Thymus (tissue), 11 donors: ENCODE data around the gene PRKN. TPM values are rescaled to one million over a fixed set of nuclear protein-coding genes. Genes with fewer than 3 reads are reported as not detected.

Experiments
- DNase-seq, 9 donors: peaks; one replicate each; pipeline ENCODE4 v3.0.0-alpha.2; 2013; ENCODE audit warnings: low spot score in 9 of 9, low read depth in 6 of 9, missing footprints in 1 of 9
- H3K27ac ChIP-seq, 2 donors: one replicate each; pipeline ENCODE4 v1.5.1; 2013; ENCODE audit warnings: control low read depth in 1 of 2, low read depth in 1 of 2, low read length in 1 of 2, mild to moderate bottlenecking in 1 of 2, moderate library complexity in 1 of 2
- H3K27me3 ChIP-seq, 2 donors: one replicate each; pipeline ENCODE4 v1.5.1; 2013; ENCODE audit warnings: low read length in 1 of 2; ENCODE audit not compliant: control insufficient read depth in 2 of 2, insufficient read depth in 1 of 2
- H3K36me3 ChIP-seq, 2 donors: one replicate each; pipeline ENCODE4 v1.5.1; 2013; ENCODE audit warnings: low read length in 1 of 2, mild to moderate bottlenecking in 1 of 2, moderate library complexity in 1 of 2; ENCODE audit not compliant: control insufficient read depth in 2 of 2, insufficient read depth in 2 of 2
- H3K4me1 ChIP-seq, 2 donors: one replicate each; pipeline ENCODE4 v1.5.1; 2013; ENCODE audit warnings: low read length in 2 of 2; ENCODE audit not compliant: control insufficient read depth in 2 of 2, insufficient read depth in 2 of 2
- H3K4me3 ChIP-seq, 2 donors: one replicate each; pipeline ENCODE4 v1.5.1; 2013; ENCODE audit warnings: low read length in 2 of 2, control low read depth in 1 of 2, mild to moderate bottlenecking in 1 of 2
- H3K9me3 ChIP-seq, 2 donors: one replicate each; pipeline ENCODE4 v1.5.1; 2013; ENCODE audit warnings: low read length in 1 of 2, mild to moderate bottlenecking in 1 of 2; ENCODE audit not compliant: control insufficient read depth in 2 of 2, insufficient read depth in 1 of 2
- WGBS: extraction: QIAGEN DNeasy Blood & Tissue Kit; methylation state at CpG from one replicate; pipeline ENCODE4 v1.1.7; 2013; 5-methylcytosine and 5-hydroxymethylcytosine counted together
- polyA plus RNA-seq: library from polyadenylated mRNA; stranded (reverse); fragments of 200-250 nt; gene quantifications from one replicate; pipeline ENCODE4 v1.2.3, GENCODE V29; 2013
- total RNA-seq: library from RNA; stranded (reverse); fragments of 120-200 nt; gene quantifications from one replicate; pipeline ENCODE4 v1.2.4, GENCODE V29; 2013
- donor health status: healthy.

The PRKN gene
- total and polyA plus RNA-seq, 2 donors, result 0.48 to 0.71 TPM

- no peaks in the 10 kb centered on the region for H3K4me1 ChIP-seq
These were observed 803.0 kb downstream of the PRKN start for GRCh38 chr6:161924516-161925116.

GRCh38 chr6:161922631-161923119 lies 804.9 kb downstream of the PRKN start:
- no peaks in the 10 kb centered on the region for H3K27me3 ChIP-seq
- no peak overlapping the region for H3K27ac ChIP-seq
- H3K4me3 ChIP-seq, result no peak overlapping the region
- no peaks in the 10 kb centered on the region for H3K9me3 ChIP-seq
- H3K36me3 ChIP-seq, result no peaks in the 10 kb centered on the region
- DNase-seq, result peak in 3 of 9 donors; percentile 2 to 38 (median 10)
- no peaks in the 10 kb centered on the region for H3K4me1 ChIP-seq
- WGBS, result 5% methylated on average over 1 of the region's 1 CpG

More at GRCh38 chr6:161924516-161925116, 803.0 kb downstream of the PRKN start:
- Histone ChIP-seq H3K36me3 (no peaks in the 10 kb centered on the region), H3K4me3 (no peak overlapping the region), H3K27ac (no peak overlapping the region), H3K9me3 (no peaks in the 10 kb centered on the region), H3K27me3 (no peaks in the 10 kb centered on the region)
- 89% methylated on average over 5 of the region's 5 CpGs for WGBS
- DNase-seq, result no peak

- DNase-seq, result no peak
- Histone ChIP-seq H3K4me1 (no peaks in the 10 kb centered on the region), H3K9me3 (no peaks in the 10 kb centered on the region), H3K4me3 (no peak overlapping the region), H3K27me3 (no peaks in the 10 kb centered on the region), H3K36me3 (no peaks in the 10 kb centered on the region), H3K27ac (no peak overlapping the region)
- 64% methylated on average over 3 of the region's 3 CpGs for WGBS
These were observed 805.8 kb downstream of the PRKN start for GRCh38 chr6:161921602-161922395.

GRCh38 chr6:161919691-161920090 lies 807.9 kb downstream of the PRKN start:
- 74% methylated on average over 2 of the region's 2 CpGs for WGBS
- Histone ChIP-seq H3K36me3 (no peaks in the 10 kb centered on the region), H3K9me3 (no peaks in the 10 kb centered on the region), H3K27ac (no peak overlapping the region), H3K4me3 (no peak overlapping the region), H3K4me1 (no peaks in the 10 kb centered on the region), H3K27me3 (no peaks in the 10 kb centered on the region)
- DNase-seq, result no peak

GRCh38 chr6:161918628-161919205 lies 808.8 kb downstream of the PRKN start:
- Histone ChIP-seq H3K27me3 (no peaks in the 10 kb centered on the region), H3K27ac (no peak overlapping the region), H3K4me3 (no peak overlapping the region), H3K9me3 (no peaks in the 10 kb centered on the region), H3K4me1 (no peaks in the 10 kb centered on the region), H3K36me3 (no peaks in the 10 kb centered on the region)
- WGBS, result 95% methylated on average over 15 of the region's 15 CpGs
- no peak for DNase-seq

- 97% methylated on average over 6 of the region's 6 CpGs for WGBS
- H3K4me1 ChIP-seq, result no peaks in the 10 kb centered on the region
- H3K9me3 ChIP-seq, result no peaks in the 10 kb centered on the region
- DNase-seq, result no peak
- no peaks in the 10 kb centered on the region for H3K36me3 ChIP-seq
- no peak overlapping the region for H3K4me3 ChIP-seq
- no peak overlapping the region for H3K27ac ChIP-seq
- no peaks in the 10 kb centered on the region for H3K27me3 ChIP-seq
These were observed 809.4 kb downstream of the PRKN start for GRCh38 chr6:161918109-161918531.

GRCh38 chr6:161917645-161918044 lies 809.9 kb downstream of the PRKN start:
- Histone ChIP-seq H3K27me3 (no peaks in the 10 kb centered on the region), H3K4me1 (no peaks in the 10 kb centered on the region), H3K36me3 (no peaks in the 10 kb centered on the region), H3K27ac (no peak overlapping the region), H3K9me3 (no peaks in the 10 kb centered on the region), H3K4me3 (no peak overlapping the region)
- no peak for DNase-seq
- 36% methylated on average over 4 of the region's 4 CpGs for WGBS

GRCh38 chr6:161915456-161915964 lies 812.1 kb downstream of the PRKN start:
- Histone ChIP-seq H3K27ac (no peak overlapping the region), H3K4me3 (no peak overlapping the region), H3K9me3 (no peaks in the 10 kb centered on the region), H3K36me3 (no peaks in the 10 kb centered on the region), H3K4me1 (no peaks in the 10 kb centered on the region), H3K27me3 (no peaks in the 10 kb centered on the region)
- DNase-seq, result no peak
- WGBS, result 92% methylated on average over 4 of the region's 4 CpGs

GRCh38 chr6:161908872-161909271 lies 818.7 kb downstream of the PRKN start:
- H3K36me3 ChIP-seq, result no peaks in the 10 kb centered on the region
- H3K4me1 ChIP-seq, result no peaks in the 10 kb centered on the region
- 92% methylated on average over 7 of the region's 7 CpGs for WGBS
- no peak for DNase-seq
- H3K27ac ChIP-seq, result no peak overlapping the region
- H3K27me3 ChIP-seq, result no peaks in the 10 kb centered on the region
- no peaks in the 10 kb centered on the region for H3K9me3 ChIP-seq
- no peak overlapping the region for H3K4me3 ChIP-seq
